Globus pallidus (tissue), 1 donor: Measurements from ENCODE around the gene CEP120.
"Not testable (repeated sequence)": the region's sequence is repeated elsewhere in the genome, so short reads cannot be mapped to it uniquely, and the experiment has no call there.

ENCODE experiments used
- DNase-seq: peaks from one replicate; pipeline ENCODE4 v3.0.0-alpha.2; 2015; ENCODE audit warnings: low spot score

CEP120 gene

DNA sequence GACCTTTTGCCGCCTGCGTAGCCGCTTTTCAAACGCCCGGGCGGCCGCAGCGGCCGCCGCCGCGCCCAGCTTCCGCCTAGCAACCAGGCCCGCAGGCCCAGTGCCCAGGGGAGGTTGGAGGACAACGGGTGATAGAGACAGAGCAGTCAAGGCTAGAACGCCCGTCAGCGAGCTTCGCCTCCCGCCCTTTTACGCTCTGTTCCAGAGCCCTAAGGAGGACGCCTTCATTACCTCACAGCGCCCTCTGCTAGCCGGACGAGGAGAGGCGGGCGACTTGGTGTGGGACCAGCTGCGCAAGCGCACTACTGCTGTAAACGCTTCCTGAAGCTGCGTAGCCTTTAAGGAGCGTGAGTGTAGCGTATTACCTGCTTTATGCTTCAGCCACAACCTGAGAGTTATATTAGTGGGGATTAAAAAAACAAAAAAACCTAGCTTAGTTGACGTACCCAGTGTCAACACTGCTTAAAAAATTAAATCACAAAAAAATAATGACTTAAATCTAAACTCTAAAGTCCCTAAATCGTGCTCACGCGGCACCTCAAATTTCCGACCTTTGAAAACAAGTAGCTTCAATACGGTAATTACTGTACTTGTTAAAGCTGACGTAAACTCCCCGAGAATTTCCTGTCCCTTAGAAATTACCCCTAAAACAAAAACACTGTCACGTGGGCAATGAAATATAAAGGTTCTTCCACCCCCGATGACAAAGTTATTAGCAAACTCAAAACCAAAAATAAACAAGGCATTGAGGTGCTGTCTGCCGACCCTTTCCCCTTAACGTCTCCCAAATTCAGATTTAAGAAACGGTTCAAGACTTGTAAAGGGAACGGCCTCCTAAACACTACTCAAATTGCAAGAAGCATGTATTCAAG is at the start of gene CEP120:
Gene CEP120, minus strand, starts transcription at position 126 of the 872 bp plus-strand sequence. CDS start 405 bp downstream, outside the sequence.
- DNase-seq, result peak; percentile 99

DNA sequence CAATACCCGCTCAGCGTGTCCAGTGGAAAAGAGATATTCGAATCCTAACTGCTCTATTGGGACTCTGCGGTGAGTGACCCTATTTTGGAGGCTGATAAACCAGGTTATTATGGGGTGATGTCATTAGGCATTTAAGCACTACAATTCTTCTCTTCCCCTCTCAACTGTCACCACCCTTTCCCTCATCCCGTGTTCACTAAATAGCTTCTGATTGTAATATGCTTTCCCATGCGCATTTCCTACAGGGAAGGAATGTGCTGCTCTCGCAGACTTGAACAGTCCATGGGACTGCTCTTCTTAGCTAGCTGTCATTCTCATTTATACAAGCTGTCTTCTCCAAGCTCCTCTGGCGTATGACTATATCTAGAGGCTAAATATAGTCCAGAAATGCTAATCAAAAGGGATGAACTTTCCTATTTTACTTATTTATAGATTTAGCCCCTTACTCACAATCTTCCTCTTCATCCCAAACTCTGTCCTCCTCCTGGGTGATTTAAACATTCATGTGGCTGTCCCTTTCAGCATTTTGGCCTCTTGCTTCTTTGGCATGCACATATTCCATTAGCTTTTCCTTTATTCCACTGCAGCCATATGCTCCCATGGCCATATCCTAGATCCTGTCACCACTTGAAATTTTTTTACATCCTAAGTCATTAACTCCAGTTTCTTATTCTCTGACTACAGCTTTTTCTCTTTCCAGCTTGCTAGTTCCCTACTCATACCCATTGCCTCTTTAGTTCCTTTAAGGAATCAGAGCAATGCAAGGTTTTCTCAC is 49.1 kb upstream of the CEP120 start:
- DNase-seq, result no peak

DNA sequence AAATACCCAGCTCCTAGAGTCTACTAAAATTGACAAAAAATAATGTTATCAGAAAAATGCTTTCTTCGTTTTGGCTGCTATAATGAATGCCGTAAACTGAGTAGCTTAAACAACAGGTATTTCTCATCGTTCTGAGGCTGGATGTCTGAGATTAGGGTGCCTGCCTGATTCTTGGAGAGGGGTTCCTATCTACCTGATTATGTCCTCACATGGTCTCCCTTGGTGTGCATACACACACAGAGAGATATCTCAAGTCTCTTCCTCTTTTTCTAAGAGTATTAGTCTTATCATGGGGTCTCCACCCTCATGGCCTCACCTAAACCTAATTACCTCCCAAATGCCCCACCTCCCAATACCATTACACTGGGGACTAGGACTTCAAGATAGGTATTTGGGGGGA is 48.2 kb upstream of the CEP120 start:
- no peak for DNase-seq

DNA sequence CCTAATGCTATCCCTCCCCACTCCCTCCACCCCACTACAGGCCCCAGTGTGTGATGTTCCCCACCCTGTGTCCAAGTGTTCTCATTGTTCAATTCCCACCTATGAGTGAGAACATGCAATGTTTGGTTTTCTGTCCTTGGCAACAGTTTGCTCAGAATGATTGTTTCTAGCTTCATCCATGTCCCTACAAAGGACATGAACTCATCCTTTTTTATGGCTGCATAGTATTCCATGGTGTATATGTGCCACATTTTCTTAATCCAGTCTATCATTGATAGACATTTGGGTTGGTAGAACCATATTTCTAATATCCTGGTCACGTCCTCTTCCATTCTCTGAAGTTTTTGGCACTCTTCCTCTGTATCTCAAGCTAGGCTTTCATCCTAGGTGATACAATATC is 43.6 kb upstream of the CEP120 start:
- DNase-seq, result not testable (repeated sequence)

DNA sequence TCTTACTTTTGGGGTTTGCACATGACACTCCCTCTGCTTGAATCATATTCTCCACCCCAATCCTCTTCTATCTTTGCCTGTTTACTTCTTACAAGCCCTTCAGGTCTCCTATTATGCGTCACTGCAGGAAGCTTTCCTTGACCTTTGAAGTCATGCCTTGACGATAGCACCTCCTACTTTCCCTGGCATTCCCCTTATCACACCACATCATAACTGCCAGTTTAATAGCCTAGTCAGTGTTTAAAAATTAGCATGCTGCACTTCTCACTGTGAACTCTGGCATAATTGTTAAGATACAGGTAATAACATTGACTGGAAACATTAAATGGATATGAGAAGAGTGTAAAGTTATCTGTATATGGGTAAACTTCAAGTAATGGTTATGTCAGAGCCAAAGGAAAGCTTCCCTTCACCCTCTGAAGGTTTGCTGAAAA is 37.1 kb upstream of the CEP120 start:
- no peak for DNase-seq

DNA sequence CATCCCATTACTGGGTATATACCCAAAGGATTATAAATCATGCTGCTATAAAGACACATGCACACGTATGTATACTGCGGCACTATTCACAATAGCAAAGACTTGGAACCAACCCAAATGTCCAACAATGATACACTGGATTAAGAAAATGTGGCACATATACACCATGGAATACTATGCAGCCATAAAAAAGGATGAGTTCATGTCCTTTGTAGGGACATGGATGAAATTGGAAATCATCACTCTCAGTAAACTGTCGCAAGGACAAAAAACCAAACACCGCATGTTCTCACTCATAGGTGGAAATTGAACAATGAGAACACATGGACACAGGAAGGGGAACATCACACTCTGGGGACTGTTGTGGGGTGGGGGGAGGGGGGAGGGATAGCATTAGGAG is 35.8 kb upstream of the CEP120 start:
- not testable (repeated sequence) for DNase-seq

DNA sequence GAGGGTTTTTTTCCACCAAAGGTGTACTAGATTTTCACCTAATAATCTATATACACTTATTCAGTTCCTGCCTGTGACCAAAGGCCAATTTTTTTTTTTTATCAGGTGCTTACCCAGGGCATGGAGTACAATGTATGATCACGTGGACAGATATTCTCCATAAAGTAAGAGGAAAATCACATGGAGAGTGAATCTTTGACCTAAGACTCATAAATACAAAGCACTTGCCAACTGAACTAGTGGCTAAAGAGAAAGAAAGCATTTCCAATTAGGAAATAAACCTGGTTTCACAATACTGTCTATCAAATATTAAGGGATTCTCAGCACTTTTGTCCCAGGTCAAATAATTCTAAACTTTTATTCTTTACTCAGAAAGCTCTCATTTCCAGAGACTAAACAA is 33.0 kb upstream of the CEP120 start:
- no peak for DNase-seq

DNA sequence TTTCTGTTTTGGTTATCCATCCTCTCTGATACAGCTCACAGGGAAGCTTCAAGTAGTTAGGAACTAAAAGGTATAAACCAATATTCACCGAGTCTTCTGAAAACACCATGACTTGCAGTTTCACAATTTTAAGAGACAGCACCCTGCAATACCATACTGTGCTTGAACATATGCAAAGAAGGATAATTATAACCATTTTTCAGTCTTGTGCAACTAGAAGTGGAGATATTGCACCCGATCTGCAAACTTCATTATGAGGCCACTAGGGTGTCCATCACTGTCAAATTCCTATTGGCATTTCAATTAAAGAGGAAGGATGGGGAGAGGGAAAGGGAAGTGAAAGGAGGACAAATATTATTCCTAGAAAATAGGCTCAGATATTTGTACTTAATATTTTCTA is 32.4 kb upstream of the CEP120 start:
- no peak for DNase-seq

DNA sequence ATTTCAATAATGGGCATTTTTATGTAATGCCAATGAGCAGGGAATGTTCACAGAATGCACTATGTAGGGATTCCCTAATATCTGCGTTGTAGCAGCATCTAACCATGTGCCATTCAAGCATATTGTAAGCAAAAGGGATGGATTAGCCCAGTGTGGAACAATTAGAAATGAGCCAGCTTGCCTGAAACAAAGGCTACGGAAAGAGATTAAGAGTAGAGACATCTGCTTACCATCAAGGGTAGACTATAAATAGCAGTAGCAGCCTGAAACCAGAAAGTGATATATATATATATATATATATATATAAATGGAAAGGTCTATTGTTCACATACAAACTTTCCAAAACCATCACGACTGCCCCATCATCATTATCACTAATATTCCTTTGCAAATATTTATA is 31.9 kb upstream of the CEP120 start:
- no peak for DNase-seq

DNA sequence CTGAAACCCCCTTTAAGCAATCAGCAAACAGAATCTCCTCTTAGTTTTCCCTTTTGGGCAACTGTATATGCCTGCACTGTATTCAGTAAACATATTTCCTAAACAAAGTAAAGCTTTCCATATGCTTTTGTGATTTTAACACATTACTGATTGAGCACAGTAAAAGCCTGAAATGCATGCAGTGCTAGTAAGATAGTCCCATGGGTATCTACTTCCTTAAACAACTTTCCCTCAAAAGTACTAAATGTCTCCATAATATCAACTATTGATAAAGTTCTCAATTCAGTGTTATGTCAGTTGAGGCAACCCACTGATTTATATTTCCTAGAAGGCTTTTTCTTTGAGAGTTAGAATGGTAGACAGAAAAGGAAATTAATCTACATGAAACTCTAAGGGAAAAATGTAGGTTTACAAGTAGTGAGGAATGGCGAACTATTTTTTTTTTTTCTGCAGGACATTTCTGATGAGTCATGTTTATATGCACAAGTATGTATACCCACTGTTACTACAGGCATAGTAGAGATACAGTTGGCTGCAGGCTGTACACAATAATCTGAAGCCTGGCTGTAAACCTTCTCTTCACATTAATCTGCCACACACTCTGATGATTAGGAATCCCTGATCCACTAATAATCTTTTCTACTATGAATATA is 31.2 kb upstream of the CEP120 start:
- DNase-seq, result no peak

DNA sequence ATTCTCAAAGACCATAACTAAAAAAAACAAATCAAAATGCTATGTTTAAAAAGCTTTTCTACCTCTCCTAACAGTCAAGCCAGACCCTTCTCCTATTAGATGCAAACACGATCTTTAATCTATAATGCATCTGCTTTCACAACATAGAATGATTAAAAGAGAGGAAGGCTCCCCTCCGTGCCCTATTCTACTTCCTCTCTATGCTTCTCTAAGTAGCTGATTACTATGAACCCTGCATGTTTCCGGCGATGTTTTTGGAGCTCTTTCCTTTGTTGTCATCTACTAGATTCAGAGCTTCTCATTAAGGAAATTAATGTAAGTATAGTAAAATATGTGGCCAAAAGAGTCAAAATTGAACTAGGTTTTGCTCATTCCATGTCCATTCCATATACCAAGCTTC is 29.2 kb upstream of the CEP120 start:
- DNase-seq, result no peak

DNA sequence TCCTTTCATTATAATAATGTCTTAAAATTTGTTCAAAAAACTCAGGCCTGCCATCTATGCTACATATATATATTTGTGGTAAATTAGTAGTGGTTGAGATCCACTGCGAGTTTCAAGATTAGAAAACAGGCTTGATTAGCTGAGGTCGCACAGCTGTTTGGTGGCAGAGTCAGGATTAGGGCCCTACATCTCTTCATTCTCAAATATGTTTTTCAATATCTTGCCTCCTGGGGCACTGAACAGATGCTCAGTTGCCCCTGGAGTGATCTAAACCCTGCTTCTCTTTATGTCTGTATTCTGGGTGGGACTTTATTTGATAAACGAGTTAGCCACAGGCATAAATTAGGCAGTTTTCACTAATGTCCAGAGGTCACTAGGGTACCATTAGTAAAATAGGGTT is 27.8 kb upstream of the CEP120 start:
- DNase-seq, result no peak

DNA sequence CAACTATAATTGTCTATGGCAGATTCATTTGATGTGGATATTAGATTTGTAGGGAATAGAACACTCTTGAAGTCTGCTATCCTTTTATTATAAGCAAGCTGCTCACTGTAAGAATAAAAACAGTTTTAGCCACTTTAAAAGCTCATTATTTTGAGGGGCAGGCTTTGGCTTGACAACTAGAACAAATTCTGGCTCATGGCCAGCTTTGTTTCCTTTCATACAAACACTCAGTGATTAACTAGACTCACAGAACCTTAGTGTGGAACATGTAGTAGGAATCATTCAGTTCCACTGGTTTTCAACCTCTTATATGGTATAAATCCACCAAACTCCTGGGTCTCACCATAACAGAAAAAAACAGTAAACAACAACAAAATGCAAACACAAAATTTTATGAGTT is 27.4 kb upstream of the CEP120 start:
- DNase-seq, result peak; percentile 36

DNA sequence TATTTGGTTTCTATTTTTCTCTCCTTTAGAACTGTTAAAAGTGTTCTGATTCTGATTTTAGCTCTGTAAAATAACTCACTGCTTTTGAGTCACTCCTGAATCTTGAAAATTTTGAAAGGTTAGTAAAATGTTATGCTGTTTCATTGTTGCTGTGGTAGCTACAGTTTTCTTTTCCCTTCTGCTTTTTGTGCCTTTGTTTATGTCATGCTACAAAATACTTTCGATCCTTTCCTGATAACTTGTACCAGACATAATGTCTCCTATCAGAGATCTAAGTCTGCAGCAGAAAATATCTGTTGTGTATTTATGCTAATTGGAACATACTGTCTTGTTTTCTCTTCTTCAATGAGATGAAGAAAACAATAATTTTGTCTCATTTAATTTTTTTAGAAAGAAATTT is 26.9 kb upstream of the CEP120 start:
- no peak for DNase-seq

DNA sequence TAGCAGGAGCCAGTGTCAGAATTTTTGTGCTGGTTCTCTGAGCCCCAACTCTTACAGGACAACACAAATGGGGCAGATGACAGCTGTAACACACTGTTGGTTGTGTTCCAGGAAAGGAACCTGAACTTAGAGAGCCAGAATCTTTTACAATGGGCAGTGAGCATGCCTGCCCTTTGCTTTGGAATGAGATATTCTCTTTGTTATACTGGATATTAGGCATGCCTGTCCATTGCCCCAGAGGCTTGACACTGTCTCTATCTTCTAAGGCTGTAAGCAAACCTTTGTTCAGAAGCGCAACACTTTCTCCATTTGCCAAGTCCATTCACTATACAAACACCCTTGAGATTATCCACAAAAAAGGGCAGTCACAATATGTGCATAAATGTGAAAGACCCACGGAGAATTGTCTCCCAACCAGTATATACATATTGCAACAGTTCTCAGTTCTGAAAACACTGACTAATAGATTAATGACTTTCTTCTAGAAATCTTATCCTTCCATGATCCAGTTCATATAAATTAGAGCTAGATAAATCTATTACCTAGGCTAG is 26.3 kb upstream of the CEP120 start:
- DNase-seq, result no peak

DNA sequence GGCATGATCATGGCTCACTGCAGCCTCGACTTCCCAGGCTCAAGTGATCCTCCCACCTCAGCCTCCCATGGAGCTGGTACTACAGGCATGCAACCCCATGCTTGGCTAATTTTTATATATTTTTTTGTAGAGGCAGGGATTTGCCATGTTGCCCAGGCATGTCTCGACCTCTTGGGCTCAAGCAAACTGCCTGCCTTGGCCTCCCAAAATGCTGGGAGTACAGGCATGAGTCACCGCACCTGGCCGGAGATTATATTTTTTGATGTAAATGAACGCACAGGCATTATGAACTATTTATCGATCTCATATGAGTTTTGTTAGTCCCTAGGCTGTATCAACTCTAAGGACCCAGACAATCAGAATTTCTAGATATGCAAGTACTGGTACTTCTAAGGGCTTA is 25.5 kb upstream of the CEP120 start:
- no peak for DNase-seq

DNA sequence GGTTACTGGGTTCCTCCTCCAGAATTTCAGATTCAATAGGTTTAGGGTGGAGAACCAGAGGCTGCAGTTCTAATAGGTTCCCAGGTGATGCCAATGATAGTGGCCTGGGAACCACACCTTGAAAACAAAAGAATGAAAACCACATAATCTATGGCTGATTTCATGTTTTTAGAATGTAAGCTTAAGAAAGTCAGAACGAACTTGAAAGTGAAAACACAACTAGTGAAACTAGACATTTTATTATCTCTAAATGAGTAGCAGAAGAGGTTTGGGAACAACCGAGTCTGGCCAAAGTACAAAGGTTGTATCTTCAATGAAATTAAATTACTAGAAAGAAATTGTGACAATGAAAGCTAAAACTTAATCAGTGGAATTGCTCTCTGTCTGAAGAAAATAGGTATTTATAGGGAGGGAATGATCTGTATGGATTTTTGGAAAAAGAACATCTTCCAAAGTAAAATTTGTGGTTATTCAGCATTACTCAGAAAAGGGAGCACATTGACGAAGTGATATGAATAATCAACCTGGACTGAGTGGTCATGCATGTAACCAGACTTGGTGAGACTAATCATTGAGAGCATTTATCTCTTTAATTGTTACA is 24.9 kb upstream of the CEP120 start:
- DNase-seq, result no peak

DNA sequence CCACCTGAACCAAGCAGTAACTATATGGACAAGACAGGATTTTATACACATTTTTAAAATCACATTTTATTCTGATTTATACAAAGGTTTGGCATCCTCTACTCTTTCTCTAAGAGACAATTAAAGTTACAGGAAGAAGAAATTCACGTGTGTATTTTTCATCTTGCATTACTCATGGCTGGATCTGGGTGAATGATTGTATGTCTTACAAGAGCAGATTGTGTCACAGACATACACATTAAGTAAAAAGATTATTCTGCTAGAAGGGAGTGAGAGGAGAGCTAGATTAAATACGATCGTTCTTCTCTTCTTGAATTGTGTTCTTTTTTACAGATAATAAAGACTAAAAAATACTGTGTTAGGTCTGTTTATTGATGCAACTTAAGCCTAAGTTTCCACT is 20.8 kb upstream of the CEP120 start:
- no peak for DNase-seq

DNA sequence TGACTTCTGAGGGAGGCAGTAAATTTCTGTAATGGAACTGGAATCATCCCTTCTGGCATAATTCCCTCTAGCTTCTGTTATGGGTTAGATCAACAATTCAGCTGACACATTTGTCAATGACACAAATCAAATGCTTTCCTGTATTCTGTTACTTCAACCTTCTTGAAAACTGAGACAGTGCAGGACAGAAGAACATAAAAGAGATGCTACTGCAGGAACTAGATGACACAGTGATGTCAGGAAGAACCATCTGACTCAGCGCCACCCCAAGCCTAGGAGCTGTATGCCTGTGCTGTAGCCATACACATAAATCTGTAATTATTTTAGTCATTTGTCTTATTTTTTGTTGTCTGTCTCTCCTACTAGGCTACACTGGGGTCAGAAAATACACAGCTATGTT is 18.2 kb upstream of the CEP120 start:
- DNase-seq, result no peak

DNA sequence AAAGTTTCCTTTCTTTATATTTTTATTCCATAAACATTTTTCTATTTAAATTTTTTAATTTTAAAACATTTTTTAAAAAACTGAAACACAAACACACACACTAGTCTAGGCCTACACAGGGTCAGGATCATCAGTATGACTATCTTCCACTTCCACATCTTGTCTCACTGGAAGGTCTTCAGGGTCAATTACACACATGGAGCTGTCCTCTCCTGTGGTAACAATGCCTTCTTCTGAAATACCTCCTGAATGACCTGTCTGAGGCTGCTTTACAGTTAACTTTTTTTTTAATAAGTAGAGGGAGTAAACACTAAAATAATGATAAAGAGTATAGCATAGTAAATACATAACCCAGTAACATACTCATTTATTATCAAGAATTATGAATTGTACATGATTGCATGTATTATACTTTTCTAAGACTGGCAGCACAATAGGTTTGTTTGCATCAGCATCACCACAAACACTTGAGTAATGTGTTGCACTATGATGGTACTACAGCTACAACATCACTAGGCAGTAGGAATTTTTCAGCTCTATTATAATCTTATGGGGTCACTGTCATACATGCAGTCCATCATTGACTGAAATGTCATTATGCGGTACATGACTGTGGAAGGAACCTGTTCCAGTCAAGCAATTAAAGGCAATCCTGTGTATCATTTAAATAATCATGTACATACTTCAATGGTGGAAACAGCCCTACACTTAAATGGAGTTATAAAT is 17.4 kb upstream of the CEP120 start:
- DNase-seq, result no peak

DNA sequence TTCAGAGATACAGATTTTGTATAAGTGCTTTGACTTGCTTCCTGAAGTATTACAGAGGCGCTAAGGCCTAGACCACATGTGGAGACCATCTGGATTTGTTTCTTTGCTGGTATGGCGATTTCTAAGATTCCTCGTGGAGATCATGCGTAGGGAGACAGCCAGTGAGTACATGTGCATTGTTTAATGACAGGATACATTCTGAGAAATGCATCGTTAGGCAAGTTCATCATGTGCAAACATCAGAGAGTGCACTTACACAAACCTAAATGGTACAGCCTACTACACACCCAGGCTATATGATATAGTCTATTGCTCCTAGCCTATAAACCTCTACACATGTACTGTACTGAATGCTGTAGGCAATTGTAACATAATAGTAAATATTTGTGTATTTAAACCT is 16.5 kb upstream of the CEP120 start:
- no peak for DNase-seq
